NCI-H187 (cell line): ENCODE measurements around the gene CTNNA3.

Experiments used
- DNase-seq, 2 experiments: peaks; one replicate each; lab custom pipeline; 2025; lab: John Stamatoyannopoulos, UW

CTNNA3 gene

GRCh38 chr10:66931340-66931948 lies 764.6 kb downstream of the CTNNA3 start:
- no peak for DNase-seq

- no peak for DNase-seq
Observed at GRCh38 chr10:66929375-66929774, 766.6 kb downstream of the CTNNA3 start.

GRCh38 chr10:66928776-66929175 lies 767.2 kb downstream of the CTNNA3 start:
- no peak for DNase-seq

GRCh38 chr10:66927971-66928770 lies 767.8 kb downstream of the CTNNA3 start:
- no peak for DNase-seq

- no peak for DNase-seq
Observed at GRCh38 chr10:66927251-66927935, 768.6 kb downstream of the CTNNA3 start.

GRCh38 chr10:66926841-66927240 lies 769.2 kb downstream of the CTNNA3 start:
- DNase-seq = no peak

- DNase-seq = no peak
Observed at GRCh38 chr10:66925896-66926715, 769.9 kb downstream of the CTNNA3 start, which contains the start of gene LRRTM3. TSS of gene LRRTM3 (plus strand) at chr10:66926036.

- no peak for DNase-seq
Observed at GRCh38 chr10:66925373-66925772, 770.6 kb downstream of the CTNNA3 start.

- no peak for DNase-seq
Observed at GRCh38 chr10:66924674-66925345, 771.2 kb downstream of the CTNNA3 start.

- DNase-seq = no peak
Observed at GRCh38 chr10:66919248-66919647, 776.7 kb downstream of the CTNNA3 start.

GRCh38 chr10:66917104-66917503 lies 778.9 kb downstream of the CTNNA3 start:
- DNase-seq = no peak

GRCh38 chr10:66916030-66916429 lies 780.0 kb downstream of the CTNNA3 start:
- no peak for DNase-seq

- no peak for DNase-seq
Observed at GRCh38 chr10:66910671-66911070, 785.3 kb downstream of the CTNNA3 start.

- no peak for DNase-seq
Observed at GRCh38 chr10:66892871-66893270, 803.1 kb downstream of the CTNNA3 start.

GRCh38 chr10:66888237-66888636 lies 807.8 kb downstream of the CTNNA3 start:
- no peak for DNase-seq

- DNase-seq = no peak
Observed at GRCh38 chr10:66886848-66887247, 809.1 kb downstream of the CTNNA3 start.

GRCh38 chr10:66882271-66882670 lies 813.7 kb downstream of the CTNNA3 start:
- no peak for DNase-seq

- DNase-seq = no peak
Observed at GRCh38 chr10:66881814-66882213, 814.2 kb downstream of the CTNNA3 start.

GRCh38 chr10:66880826-66881225 lies 815.2 kb downstream of the CTNNA3 start:
- DNase-seq = no peak

- no peak for DNase-seq
Observed at GRCh38 chr10:66880292-66880691, 815.7 kb downstream of the CTNNA3 start.

- DNase-seq = no peak
Observed at GRCh38 chr10:66877361-66877760, 818.6 kb downstream of the CTNNA3 start.

- no peak for DNase-seq
Observed at GRCh38 chr10:66869635-66870034, 826.4 kb downstream of the CTNNA3 start.
